ENCODE data around the gene CMSS1. TPM values are rescaled to one million over a fixed set of nuclear protein-coding genes. Genes with fewer than 3 reads are reported as not detected.

CMSS1 gene
- total and polyA plus RNA-seq, 12 donors, result 16.2 to 75.6 (median 33.0) TPM

DNA sequence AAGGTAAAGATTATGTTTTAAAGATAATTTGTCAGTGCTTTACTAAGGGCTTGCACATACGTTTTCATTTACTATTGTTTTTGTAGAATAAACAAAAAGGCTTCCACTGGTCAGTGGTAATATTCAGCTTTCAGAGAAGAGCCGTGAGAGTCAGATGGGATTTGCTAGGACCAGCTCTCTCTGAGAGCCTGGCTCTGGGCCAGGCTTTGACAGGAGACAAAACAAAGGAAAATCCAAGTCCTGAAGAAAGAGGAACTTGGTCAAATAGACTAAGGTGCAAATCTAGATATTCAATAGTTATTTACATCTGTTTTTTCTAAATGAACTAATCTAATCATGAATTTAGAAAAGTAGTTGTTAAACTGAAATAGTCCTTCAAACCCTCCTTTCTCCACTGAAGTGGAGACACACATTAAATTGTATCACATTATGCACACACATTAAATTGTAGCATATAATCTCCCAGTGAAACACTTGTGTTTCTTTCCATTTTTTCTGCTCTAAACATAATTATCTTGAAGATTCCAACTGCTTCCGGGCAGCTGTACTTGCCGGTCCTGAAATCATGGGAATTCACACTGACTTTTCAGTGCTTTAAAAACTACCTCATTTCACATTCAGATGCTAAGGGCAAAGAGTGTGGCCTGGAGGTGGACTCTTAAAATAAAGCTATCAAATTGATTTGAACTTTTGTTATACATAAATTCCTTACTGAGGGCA is 351.7 kb downstream of the CMSS1 start:
- WGBS, 4 donors, result 62 to 70% (median 65%) methylated on average over 4 of the region's 4 CpGs
- intact Hi-C loops (cut with DNase I), result no loop called here
- Histone ChIP-seq H3K27ac (no peak overlapping the region), H3K9me3 (replicated peaks in 1 of 3) (no peaks in the 10 kb centered on the region), H3K27me3 (no peaks in the 10 kb centered on the region), H3K36me3 (replicated peaks in 1 of 2) (no peaks in the 10 kb centered on the region), H3K4me1 (replicated peaks in 1 of 2) (peaks cover 17 to 35% of the 10 kb centered on the region in 2 donors), H3K4me3 (no peak overlapping the region)
- TF ChIP-seq, protein P1, sequence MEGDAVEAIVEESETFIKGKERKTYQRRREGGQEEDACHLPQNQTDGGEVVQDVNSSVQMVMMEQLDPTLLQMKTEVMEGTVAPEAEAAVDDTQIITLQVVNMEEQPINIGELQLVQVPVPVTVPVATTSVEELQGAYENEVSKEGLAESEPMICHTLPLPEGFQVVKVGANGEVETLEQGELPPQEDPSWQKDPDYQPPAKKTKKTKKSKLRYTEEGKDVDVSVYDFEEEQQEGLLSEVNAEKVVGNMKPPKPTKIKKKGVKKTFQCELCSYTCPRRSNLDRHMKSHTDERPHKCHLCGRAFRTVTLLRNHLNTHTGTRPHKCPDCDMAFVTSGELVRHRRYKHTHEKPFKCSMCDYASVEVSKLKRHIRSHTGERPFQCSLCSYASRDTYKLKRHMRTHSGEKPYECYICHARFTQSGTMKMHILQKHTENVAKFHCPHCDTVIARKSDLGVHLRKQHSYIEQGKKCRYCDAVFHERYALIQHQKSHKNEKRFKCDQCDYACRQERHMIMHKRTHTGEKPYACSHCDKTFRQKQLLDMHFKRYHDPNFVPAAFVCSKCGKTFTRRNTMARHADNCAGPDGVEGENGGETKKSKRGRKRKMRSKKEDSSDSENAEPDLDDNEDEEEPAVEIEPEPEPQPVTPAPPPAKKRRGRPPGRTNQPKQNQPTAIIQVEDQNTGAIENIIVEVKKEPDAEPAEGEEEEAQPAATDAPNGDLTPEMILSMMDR (IDR thresholded peaks at IDR 0.05), result no peak
- no peak for TF ChIP-seq POLR2A (IDR thresholded peaks at IDR 0.05)
- DNase-seq, result peak in 2 of 7 donors; percentile 33 to 39

DNA sequence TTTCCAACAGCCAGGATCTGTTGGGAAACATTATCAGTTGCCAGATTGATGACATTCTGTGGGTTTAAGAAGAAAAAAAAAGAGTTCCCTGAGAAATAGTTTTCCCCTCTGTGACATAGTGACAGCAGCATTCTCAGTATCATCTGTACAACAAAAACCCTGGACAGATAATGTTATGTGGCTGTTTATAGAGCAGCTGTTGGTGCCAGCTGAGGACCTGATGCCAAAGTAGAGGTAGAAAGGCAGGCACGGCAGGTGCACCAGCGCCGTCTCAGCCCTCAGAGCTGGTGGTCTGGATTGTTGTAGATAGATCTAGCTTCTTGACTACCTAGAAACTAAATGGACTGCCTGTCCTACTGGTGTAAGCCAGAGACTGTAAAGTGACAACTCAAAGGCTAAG is 352.8 kb downstream of the CMSS1 start:
- DNase-seq, result no peak
- Histone ChIP-seq H3K36me3 (replicated peaks in 1 of 2) (no peaks in the 10 kb centered on the region), H3K27me3 (no peaks in the 10 kb centered on the region), H3K27ac (peak overlapping the region in 3 of 5 donors; percentile 45 to 65 (median 59)), H3K9me3 (replicated peaks in 1 of 3) (no peaks in the 10 kb centered on the region), H3K4me1 (replicated peaks in 1 of 2) (peaks cover 17 to 35% of the 10 kb centered on the region in 2 donors), H3K4me3 (no peak overlapping the region)
- whole genome bisulfite sequencing, 4 donors, result 64 to 100% (median 97%) methylated on average over 3 of the region's 3 CpGs
- TF ChIP-seq, protein P1 (IDR thresholded peaks at IDR 0.05), result no peak
- TF ChIP-seq POLR2A (IDR thresholded peaks at IDR 0.05), result no peak
- intact Hi-C loops (cut with DNase I), result no loop called here

DNA sequence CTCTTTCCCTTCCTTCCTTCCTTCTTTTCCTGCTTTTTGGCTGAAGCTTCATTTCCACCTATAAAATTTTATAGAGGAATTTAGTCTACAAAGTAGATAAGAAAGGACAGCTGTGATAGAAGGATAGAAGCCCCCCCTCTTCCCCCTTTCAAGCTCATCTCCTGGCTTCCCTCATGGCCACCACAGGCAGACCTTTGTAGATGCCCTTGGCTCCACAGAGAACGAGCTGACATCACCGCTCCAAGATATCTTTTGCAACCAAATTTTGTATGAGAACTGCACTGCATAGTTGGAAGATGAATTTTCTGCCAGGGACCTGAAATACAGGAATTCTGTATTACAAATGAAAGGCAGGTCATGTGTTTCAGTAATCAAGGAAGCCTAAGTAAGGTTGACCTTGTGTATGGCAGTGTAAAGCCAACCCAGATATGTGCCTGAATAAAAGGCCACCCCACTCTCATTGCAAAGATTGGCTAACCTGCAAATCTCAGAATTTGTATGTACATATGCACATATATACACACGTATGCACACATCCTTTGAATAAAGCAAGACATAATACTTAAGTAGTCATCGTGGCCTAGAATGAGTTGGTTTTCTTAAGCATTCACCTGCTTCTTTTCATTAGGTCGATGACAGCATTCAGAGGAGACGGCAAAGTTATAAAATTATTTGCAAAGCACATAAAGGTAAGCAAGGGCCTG is 353.7 kb downstream of the CMSS1 start:
- intact Hi-C loops (cut with DNase I), result no loop called here
- H3K9me3 ChIP-seq (replicated peaks in 1 of 3), result no peaks in the 10 kb centered on the region
- 68 to 80% (median 75%) methylated on average over 6 of the region's 6 CpGs for WGBS, 4 donors
- no peaks in the 10 kb centered on the region for H3K27me3 ChIP-seq
- H3K4me1 ChIP-seq (replicated peaks in 1 of 2), result peaks cover 16 to 34% of the 10 kb centered on the region in 2 donors
- DNase-seq, result peak; percentile 47 to 83 (median 78)
- H3K27ac ChIP-seq, result peak overlapping the region; percentile 7 to 74 (median 45)
- H3K36me3 ChIP-seq (replicated peaks in 1 of 2), result no peaks in the 10 kb centered on the region
- TF ChIP-seq, protein P1 (IDR thresholded peaks at IDR 0.05), result no peak
- TF ChIP-seq POLR2A (IDR thresholded peaks at IDR 0.05), result no peak
- H3K4me3 ChIP-seq, result no peak overlapping the region

DNA sequence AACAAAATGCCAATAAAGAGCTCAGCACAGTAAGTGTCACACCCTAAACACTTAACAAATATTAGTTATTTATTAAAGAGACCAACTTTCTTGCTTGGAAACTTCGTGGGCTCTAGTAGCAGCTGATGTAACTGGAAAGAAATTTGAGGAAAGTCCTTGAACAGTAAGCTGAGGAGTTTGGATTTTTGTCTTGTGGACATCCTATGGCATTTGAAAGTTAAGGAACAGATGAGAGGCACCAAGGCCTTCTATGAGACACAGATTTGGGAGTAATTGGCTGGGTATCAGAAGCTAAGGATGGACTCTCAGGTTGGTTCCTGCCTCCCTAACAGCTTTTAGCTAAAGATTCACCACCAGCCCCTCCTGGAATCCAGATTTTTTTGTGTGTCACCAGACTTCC is 356.3 kb downstream of the CMSS1 start:
- H3K27ac ChIP-seq, result no peak overlapping the region
- no peaks in the 10 kb centered on the region for H3K27me3 ChIP-seq
- H3K9me3 ChIP-seq (replicated peaks in 1 of 3), result no peaks in the 10 kb centered on the region
- TF ChIP-seq, protein P1 (IDR thresholded peaks at IDR 0.05), result no peak
- no peak for TF ChIP-seq POLR2A (IDR thresholded peaks at IDR 0.05)
- H3K36me3 ChIP-seq (replicated peaks in 1 of 2), result no peaks in the 10 kb centered on the region
- intact Hi-C loops (cut with DNase I), result no loop called here
- WGBS, 4 donors, result 62 to 69% (median 66%) methylated on average over 1 of the region's 1 CpG
- H3K4me1 ChIP-seq (replicated peaks in 1 of 2), result peaks cover 12 to 30% of the 10 kb centered on the region in 2 donors
- DNase-seq, result no peak
- no peak overlapping the region for H3K4me3 ChIP-seq

Data from adrenal gland (tissue), 12 donors.